ENCODE results near the gene ANKRD6. TPM values are rescaled to one million over a fixed set of nuclear protein-coding genes. Genes with fewer than 3 reads are reported as not detected.

ANKRD6 gene
- total and polyA plus RNA-seq, 3 experiments from 2014 or later, result 2.8 to 3.4 (median 3.0) TPM

DNA sequence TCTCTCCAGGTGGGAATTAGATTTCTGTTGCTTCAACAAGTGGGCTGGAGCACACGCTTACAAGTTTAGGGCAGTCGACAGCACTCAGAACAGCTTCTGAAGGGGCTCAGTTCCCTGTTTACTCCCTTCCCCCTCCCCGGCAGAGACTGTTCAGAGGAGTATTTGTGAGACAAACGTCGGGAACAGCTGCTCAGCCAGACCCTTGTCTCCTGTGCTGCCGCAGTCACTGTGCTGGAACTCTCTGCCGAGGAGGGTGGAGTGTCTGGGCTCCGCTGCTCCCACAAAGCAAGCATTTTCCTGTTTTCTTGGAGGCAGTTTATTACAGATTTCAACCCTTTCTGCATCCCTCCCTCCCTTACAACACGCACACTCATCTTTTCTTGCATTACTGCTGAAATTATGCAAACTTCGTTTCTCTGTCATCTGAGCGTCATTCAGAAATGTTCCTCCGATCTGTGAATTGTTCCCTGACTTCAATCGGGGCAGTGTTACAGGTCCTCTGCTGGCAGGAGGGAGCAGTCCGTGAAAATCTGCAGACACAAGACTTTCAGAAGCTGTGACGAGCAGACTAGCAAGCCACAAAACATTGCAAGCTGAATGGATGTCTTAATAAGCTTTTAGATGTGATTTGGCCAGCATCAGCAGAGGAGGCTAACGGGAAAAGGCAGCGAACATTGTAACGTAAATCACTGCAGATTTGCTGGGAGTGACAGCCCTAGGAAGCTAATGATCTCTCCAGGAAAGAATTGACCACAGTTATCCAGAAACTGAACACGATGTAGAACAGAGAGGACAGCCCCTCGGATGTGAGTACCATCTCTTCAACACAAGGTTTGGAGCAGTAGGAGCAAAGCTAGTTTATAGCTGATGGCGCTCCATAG, 129.4 kb downstream of the ANKRD6 start:
- H3K27me3 Mint-ChIP-seq, result no peaks in the 10 kb centered on the region
- H3K36me3 Mint-ChIP-seq, result peaks cover 0 to 1% (median 0%) of the 10 kb centered on the region in 3 donors
- H3K9me3 Mint-ChIP-seq, result no peaks in the 10 kb centered on the region
- Histone ChIP-seq H3K4me3 (ENCODE audit: low read length) (no peak overlapping the region), H3K27ac (ENCODE audit: low read depth, low read length) (no peak overlapping the region), H3K4me1 (ENCODE audit: insufficient read depth, low read length) (no peaks in the 10 kb centered on the region), H3K9me3 (ENCODE audit: low read length) (no peaks in the 10 kb centered on the region), H3K36me3 (ENCODE audit: insufficient read depth, low read length) (no peaks in the 10 kb centered on the region), H3K27me3 (ENCODE audit: insufficient read depth, low read length, poor library complexity, severe bottlenecking) (no peaks in the 10 kb centered on the region)
- no peak overlapping the region for H3K27ac Mint-ChIP-seq
- POLR2A ChIA-PET, result no interaction called here
- CTCF ChIA-PET, result no interaction called here
- no peaks in the 10 kb centered on the region for H3K4me1 Mint-ChIP-seq
- no peak overlapping the region for H3K4me3 Mint-ChIP-seq
- DNase-seq, result no peak

DNA sequence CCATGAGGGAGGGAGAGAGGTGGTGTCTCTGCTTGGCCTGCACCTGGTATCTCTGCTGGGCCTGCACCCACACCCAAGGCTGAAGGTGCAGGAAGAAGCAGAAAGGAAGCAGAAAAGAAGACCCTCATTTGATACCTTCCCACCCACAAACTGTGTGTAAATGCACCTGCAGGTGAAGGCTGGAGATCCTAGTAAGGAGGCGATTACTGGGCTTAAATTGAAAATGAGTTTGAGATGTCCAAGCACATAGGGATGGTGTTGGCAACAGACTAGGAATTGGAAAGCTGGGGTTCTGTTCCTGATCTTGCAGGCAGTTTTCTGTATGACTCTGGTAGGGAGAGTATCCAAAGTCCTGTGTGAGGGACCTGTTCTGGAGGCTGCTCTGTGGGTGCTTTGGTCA, 130.9 kb downstream of the ANKRD6 start:
- H3K27ac Mint-ChIP-seq, result peak overlapping the region in 1 of 8 donors; percentile 36
- Histone ChIP-seq H3K4me1 (ENCODE audit: insufficient read depth, low read length) (no peaks in the 10 kb centered on the region), H3K27ac (ENCODE audit: low read depth, low read length) (no peak overlapping the region), H3K4me3 (ENCODE audit: low read length) (no peak overlapping the region), H3K36me3 (ENCODE audit: insufficient read depth, low read length) (no peaks in the 10 kb centered on the region), H3K27me3 (ENCODE audit: insufficient read depth, low read length, poor library complexity, severe bottlenecking) (no peaks in the 10 kb centered on the region), H3K9me3 (ENCODE audit: low read length) (no peaks in the 10 kb centered on the region)
- no peak overlapping the region for H3K4me3 Mint-ChIP-seq
- H3K27me3 Mint-ChIP-seq, result no peaks in the 10 kb centered on the region
- H3K4me1 Mint-ChIP-seq, result no peaks in the 10 kb centered on the region
- CTCF ChIA-PET, result no interaction called here
- no peak for DNase-seq
- H3K9me3 Mint-ChIP-seq, result no peaks in the 10 kb centered on the region
- H3K36me3 Mint-ChIP-seq, result peaks cover 0 to 1% (median 0%) of the 10 kb centered on the region in 3 donors
- POLR2A ChIA-PET, result no interaction called here

DNA sequence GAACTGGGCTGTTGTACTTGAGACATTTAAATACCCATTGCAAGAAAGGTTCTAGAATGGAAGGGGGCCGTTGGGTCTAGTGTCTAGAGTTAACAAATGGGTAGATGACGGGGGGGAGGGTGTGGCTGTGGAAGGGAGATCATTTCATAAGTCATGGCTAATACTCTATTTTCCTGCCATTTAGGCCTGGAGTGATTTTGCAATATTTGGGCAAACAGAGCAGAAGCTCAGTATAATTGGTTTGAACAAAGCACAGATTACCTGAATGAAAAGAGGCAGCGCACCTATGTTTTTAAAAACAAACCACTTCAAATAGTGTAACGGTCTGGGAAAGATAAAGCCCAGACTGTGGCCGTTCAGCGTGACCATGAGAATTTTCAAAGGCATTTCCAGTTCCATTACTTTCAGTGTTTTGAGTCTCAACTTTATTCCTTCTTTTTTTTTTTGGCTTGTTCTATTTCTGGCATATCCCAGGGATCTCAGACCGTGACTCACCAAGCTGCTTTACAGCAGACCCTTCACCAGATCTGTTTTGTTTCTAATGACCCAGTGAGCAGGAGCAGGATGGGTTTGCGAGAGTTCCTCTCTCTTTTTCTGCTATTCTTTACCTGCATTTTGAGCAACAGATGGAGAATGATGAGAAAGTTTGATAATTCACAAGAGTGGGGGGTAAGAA, 131.9 kb downstream of the ANKRD6 start:
- H3K27ac Mint-ChIP-seq, result no peak overlapping the region
- POLR2A ChIA-PET, result no interaction called here

DNA sequence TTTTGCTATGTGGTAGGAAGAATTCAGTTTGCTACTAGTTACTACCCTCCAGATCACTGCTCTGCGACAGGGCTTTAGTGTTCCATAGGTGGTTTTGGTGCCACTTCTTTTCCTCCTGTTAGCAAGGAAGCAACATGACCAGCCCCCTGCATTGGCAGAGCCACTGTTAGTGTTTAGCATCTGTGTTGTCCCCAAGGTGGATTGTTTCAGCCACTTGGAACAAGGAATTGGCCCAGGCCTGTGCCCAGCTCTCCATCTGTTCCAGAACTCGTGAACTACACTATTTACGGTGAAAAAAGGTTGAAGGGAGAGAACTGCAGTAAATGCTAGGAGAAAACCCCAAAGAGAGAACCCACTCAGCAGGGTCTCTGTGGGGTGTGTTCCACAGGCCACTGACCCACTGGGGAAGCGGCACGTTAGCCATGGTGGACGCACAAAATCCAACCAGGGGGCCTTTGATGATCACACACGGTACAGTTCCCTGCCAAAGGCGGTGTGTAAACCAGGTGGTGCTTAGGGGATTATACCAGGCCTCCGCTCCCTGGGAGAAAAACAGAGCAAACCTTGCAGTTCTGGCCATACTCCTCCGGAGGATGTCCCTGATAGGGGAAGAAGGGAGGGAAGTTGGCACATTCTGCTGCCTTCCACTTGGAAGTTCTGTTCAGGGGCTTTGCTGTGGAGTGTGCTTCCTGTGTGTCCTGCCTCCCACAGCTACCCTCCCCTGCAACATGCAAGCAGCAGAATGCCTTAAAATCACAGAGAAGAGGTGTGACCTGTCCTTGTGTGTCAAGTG, 133.3 kb downstream of the ANKRD6 start:
- Histone ChIP-seq H3K4me1 (ENCODE audit: insufficient read depth, low read length) (no peaks in the 10 kb centered on the region), H3K4me3 (ENCODE audit: low read length) (no peak overlapping the region), H3K36me3 (ENCODE audit: insufficient read depth, low read length) (no peaks in the 10 kb centered on the region), H3K27me3 (ENCODE audit: insufficient read depth, low read length, poor library complexity, severe bottlenecking) (no peaks in the 10 kb centered on the region), H3K9me3 (ENCODE audit: low read length) (no peaks in the 10 kb centered on the region), H3K27ac (ENCODE audit: low read depth, low read length) (no peak overlapping the region)
- Mint-ChIP-seq H3K4me1 (no peaks in the 10 kb centered on the region), H3K27ac (no peak overlapping the region), H3K4me3 (peak overlapping the region in 1 of 7 donors; percentile 42), H3K27me3 (peaks cover 0 to 1% of the 10 kb centered on the region in 2 donors), H3K36me3 (peaks cover 1 to 2% (median 1%) of the 10 kb centered on the region in 3 donors), H3K9me3 (no peaks in the 10 kb centered on the region)
- POLR2A ChIA-PET, result no interaction called here
- DNase-seq, result no peak
- CTCF ChIA-PET, result no interaction called here

More for the DNA sequence above, 131.9 kb downstream of the ANKRD6 start:
- Mint-ChIP-seq H3K36me3 (peaks cover 0 to 2% (median 1%) of the 10 kb centered on the region in 3 donors), H3K27me3 (no peaks in the 10 kb centered on the region), H3K4me3 (no peak overlapping the region), H3K4me1 (no peaks in the 10 kb centered on the region), H3K9me3 (no peaks in the 10 kb centered on the region)
- H3K27ac ChIP-seq (ENCODE audit: low read depth, low read length), result no peak overlapping the region
- no peak overlapping the region for H3K4me3 ChIP-seq (ENCODE audit: low read length)
- H3K4me1 ChIP-seq (ENCODE audit: insufficient read depth, low read length), result no peaks in the 10 kb centered on the region
- no peaks in the 10 kb centered on the region for H3K36me3 ChIP-seq (ENCODE audit: insufficient read depth, low read length)
- DNase-seq, result no peak
- no peaks in the 10 kb centered on the region for H3K27me3 ChIP-seq (ENCODE audit: insufficient read depth, low read length, poor library complexity, severe bottlenecking)
- H3K9me3 ChIP-seq (ENCODE audit: low read length), result no peaks in the 10 kb centered on the region
- CTCF ChIA-PET, result no interaction called here

DNA sequence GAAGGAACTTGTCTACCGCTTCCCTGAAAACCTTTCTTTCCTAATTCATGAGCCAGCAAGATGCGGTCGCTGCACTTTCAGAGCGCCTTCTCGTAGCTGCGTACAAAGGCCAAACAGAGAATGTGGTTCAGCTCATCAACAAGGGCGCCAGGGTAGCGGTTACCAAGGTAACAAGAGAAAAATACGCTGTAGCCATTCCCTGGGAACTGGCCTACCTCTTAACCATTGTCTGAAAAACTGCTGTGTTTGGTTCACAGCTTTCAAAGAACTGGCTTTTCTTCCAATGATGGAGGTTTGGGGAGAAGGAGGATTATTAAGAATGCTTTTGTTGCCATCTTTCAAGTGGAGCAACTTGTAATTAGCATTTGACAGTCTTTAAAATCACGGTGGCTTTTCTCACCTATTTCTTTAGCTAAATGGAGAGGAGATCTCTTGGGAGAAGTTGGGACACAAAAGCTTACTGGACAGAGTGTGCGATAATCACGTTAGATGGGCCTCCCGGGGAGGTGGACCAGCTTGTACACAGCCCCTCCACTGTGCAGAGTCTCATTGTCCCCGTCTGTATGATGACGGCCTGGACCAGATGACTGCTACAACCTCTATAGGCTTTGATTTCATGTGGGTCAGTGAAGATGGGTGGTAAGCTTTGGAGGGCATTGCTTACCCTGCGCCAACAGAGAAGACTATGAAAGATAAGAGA, 134.1 kb downstream of the ANKRD6 start:
- Histone ChIP-seq H3K27me3 (ENCODE audit: insufficient read depth, low read length, poor library complexity, severe bottlenecking) (no peaks in the 10 kb centered on the region), H3K36me3 (ENCODE audit: insufficient read depth, low read length) (no peaks in the 10 kb centered on the region), H3K4me1 (ENCODE audit: insufficient read depth, low read length) (no peaks in the 10 kb centered on the region), H3K27ac (ENCODE audit: low read depth, low read length) (no peak overlapping the region), H3K9me3 (ENCODE audit: low read length) (no peaks in the 10 kb centered on the region), H3K4me3 (ENCODE audit: low read length) (no peak overlapping the region)
- Mint-ChIP-seq H3K36me3 (peaks cover 1 to 3% (median 2%) of the 10 kb centered on the region in 3 donors), H3K4me1 (no peaks in the 10 kb centered on the region), H3K4me3 (no peak overlapping the region), H3K27ac (no peak overlapping the region), H3K27me3 (peaks cover 0 to 1% of the 10 kb centered on the region in 2 donors), H3K9me3 (no peaks in the 10 kb centered on the region)
- POLR2A ChIA-PET, result no interaction called here
- DNase-seq, result no peak
- CTCF ChIA-PET, result no interaction called here

DNA sequence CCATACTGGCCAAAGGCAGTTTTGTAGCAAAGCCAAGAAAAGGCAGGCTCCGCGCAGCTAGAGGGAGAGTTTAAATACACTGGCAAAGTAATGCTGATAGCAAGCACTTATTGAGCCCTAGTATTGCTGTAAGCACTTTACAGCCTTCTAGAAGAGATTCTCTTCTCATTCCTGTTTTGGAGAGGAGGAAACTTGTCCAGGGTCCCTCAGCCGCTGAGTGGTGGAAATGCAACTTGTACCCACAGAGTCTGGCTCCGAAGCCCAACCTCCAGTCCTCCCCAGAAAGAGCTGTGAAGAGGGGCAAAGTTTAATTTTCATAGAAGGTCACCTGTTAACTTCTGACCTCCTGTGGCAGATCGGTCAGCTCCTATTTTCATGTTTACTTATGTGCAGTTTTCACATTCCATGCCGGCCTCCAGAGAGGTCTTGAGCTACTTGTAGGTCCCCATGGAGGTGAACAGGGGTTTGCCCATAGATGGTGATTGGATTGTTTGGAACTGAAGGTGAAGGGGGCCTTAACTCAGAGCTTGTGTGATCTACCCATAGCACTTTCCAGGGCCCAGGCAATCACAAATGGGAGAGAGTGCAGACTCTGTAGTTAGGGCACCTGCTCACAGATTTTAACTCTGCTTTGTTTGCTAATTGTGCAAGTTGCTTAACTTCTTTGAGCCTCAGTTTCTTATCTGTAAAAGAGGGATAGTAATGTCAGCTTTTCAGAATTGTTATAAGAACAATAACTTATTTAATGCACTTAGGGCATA, 134.9 kb downstream of the ANKRD6 start:
- no peaks in the 10 kb centered on the region for H3K4me1 Mint-ChIP-seq

DNA sequence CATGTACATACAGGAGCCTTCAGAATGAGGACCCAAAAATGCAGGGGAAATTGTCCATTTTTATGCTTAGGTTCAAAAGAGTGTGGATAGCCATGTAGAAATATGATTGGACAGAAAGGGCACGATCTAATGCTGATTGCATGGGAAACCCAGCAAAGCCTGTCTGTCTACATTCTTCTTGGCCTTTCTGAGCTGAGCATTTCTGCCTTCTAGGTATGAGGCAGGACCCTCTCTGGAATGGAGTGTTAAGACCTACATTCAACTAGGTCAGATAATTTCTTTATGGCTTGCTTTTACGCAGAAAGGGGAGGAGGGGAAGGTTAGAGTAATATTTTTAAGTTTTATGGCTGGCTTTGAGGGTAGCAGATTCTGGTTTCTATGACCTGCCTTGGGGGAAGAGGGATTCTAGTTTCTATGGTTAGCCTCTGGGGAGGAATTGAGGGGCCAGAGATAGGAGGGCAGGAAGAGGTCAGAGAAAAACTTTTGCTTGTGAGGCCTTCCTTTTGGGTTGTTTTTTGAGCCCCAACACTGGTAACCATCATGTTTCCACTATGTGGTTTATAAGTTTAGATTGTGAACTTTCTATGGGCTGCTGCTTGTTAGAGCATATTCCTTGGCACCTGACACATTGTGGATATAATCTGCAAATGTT, 142.1 kb downstream of the ANKRD6 start:
- Histone ChIP-seq H3K27ac (ENCODE audit: low read depth, low read length) (no peak overlapping the region), H3K4me3 (ENCODE audit: low read length) (no peak overlapping the region), H3K36me3 (ENCODE audit: insufficient read depth, low read length) (no peaks in the 10 kb centered on the region), H3K27me3 (ENCODE audit: insufficient read depth, low read length, poor library complexity, severe bottlenecking) (no peaks in the 10 kb centered on the region), H3K4me1 (ENCODE audit: insufficient read depth, low read length) (no peaks in the 10 kb centered on the region), H3K9me3 (ENCODE audit: low read length) (no peaks in the 10 kb centered on the region)
- ChIA-PET CTCF (no interaction called here), POLR2A (no interaction called here)
- DNase-seq, result no peak
- Mint-ChIP-seq H3K4me3 (no peak overlapping the region), H3K9me3 (no peaks in the 10 kb centered on the region), H3K36me3 (peaks cover 1 to 3% (median 3%) of the 10 kb centered on the region in 3 donors), H3K4me1 (no peaks in the 10 kb centered on the region), H3K27ac (peak overlapping the region in 1 of 8 donors; percentile 35), H3K27me3 (peaks cover 0 to 12% of the 10 kb centered on the region in 2 donors)

More for the DNA sequence above, 134.9 kb downstream of the ANKRD6 start:
- Histone ChIP-seq H3K36me3 (ENCODE audit: insufficient read depth, low read length) (no peaks in the 10 kb centered on the region), H3K27ac (ENCODE audit: low read depth, low read length) (no peak overlapping the region), H3K4me3 (ENCODE audit: low read length) (no peak overlapping the region), H3K4me1 (ENCODE audit: insufficient read depth, low read length) (no peaks in the 10 kb centered on the region), H3K27me3 (ENCODE audit: insufficient read depth, low read length, poor library complexity, severe bottlenecking) (no peaks in the 10 kb centered on the region), H3K9me3 (ENCODE audit: low read length) (no peaks in the 10 kb centered on the region)
- no peaks in the 10 kb centered on the region for H3K9me3 Mint-ChIP-seq
- no peak overlapping the region for H3K27ac Mint-ChIP-seq
- H3K27me3 Mint-ChIP-seq, result peaks cover 0 to 1% of the 10 kb centered on the region in 2 donors
- peaks cover 1 to 3% (median 2%) of the 10 kb centered on the region in 3 donors for H3K36me3 Mint-ChIP-seq
- ChIA-PET CTCF (interaction anchor here (1.1 kb wide), 1 partner anchor 12 kb away, joined by 3 read pairs; no protein-coding TSS in a partner anchor), POLR2A (no interaction called here)
- no peak for DNase-seq
- no peak overlapping the region for H3K4me3 Mint-ChIP-seq

Data from CD8-positive, alpha-beta memory T cell (primary cell).